GM18519 (cell line): ENCODE results near the gene CDH12.
"Not testable (repeated sequence)": the region's sequence is repeated elsewhere in the genome, so short reads cannot be mapped to it uniquely, and the experiment has no call there.

Experiments used
- ATAC-seq: cut with Tn5 transposase; IDR thresholded peaks from one replicate; pipeline ENCODE4 v1.9.1; 2021; ENCODE audit warnings: mild to moderate bottlenecking, moderate library complexity; ENCODE audit not compliant: unreplicated experiment, low FRiP score

The CDH12 gene

GRCh38 chr5:22329683-22330082 is 523.5 kb downstream of the CDH12 start:
- ATAC-seq = no peak

GRCh38 chr5:22319798-22320197 is 533.3 kb downstream of the CDH12 start:
- no peak for ATAC-seq

GRCh38 chr5:22316294-22316693 is 536.9 kb downstream of the CDH12 start:
- no peak for ATAC-seq

- ATAC-seq = not testable (repeated sequence)
Observed at GRCh38 chr5:22315052-22315451, 538.1 kb downstream of the CDH12 start.

- no peak for ATAC-seq
Observed at GRCh38 chr5:22314548-22314947, 538.6 kb downstream of the CDH12 start.

- no peak for ATAC-seq
Observed at GRCh38 chr5:22306011-22306410, 547.1 kb downstream of the CDH12 start.

GRCh38 chr5:22295832-22296231 is 557.3 kb downstream of the CDH12 start:
- no peak for ATAC-seq

- ATAC-seq = no peak
Observed at GRCh38 chr5:22293147-22293546, 560.0 kb downstream of the CDH12 start.

- no peak for ATAC-seq
Observed at GRCh38 chr5:22278164-22278563, 575.0 kb downstream of the CDH12 start.

GRCh38 chr5:22277006-22277405 is 576.1 kb downstream of the CDH12 start:
- ATAC-seq = no peak

GRCh38 chr5:22265855-22266254 is 587.3 kb downstream of the CDH12 start:
- ATAC-seq = not testable (repeated sequence)

GRCh38 chr5:22258139-22258538 is 595.0 kb downstream of the CDH12 start:
- ATAC-seq = no peak

- no peak for ATAC-seq
Observed at GRCh38 chr5:22250528-22250927, 602.6 kb downstream of the CDH12 start.

GRCh38 chr5:22249209-22249729 is 603.9 kb downstream of the CDH12 start:
- no peak for ATAC-seq

GRCh38 chr5:22245770-22246169 is 607.4 kb downstream of the CDH12 start:
- no peak for ATAC-seq

- no peak for ATAC-seq
Observed at GRCh38 chr5:22242532-22242931, 610.6 kb downstream of the CDH12 start.

GRCh38 chr5:22238047-22238446 is 615.1 kb downstream of the CDH12 start:
- ATAC-seq = no peak

- ATAC-seq = no peak
Observed at GRCh38 chr5:22226423-22226822, 626.7 kb downstream of the CDH12 start.

- ATAC-seq = no peak
Observed at GRCh38 chr5:22223079-22223478, 630.1 kb downstream of the CDH12 start.

GRCh38 chr5:22213703-22214495 is 639.2 kb downstream of the CDH12 start:
- not testable (repeated sequence) for ATAC-seq

- not testable (repeated sequence) for ATAC-seq
Observed at GRCh38 chr5:22212254-22212991, 640.7 kb downstream of the CDH12 start.

GRCh38 chr5:22208463-22208862 is 644.7 kb downstream of the CDH12 start:
- not testable (repeated sequence) for ATAC-seq
